Dedifferentiated amniotic fluid mesenchymal stem cell (primary cell): ENCODE measurements around the gene ESR2.
A peak's percentile ranks its signal among the peaks of the same experiment; 100 is the strongest.
"Not testable (repeated sequence)": the region's sequence is repeated elsewhere in the genome, so short reads cannot be mapped to it uniquely, and the experiment has no call there.

Experiments used
- DNase-seq: peaks from one replicate; pipeline ENCODE4 v3.0.0-alpha.2; 2016; ENCODE audit errors: extremely low spot score

ESR2 gene

DNA sequence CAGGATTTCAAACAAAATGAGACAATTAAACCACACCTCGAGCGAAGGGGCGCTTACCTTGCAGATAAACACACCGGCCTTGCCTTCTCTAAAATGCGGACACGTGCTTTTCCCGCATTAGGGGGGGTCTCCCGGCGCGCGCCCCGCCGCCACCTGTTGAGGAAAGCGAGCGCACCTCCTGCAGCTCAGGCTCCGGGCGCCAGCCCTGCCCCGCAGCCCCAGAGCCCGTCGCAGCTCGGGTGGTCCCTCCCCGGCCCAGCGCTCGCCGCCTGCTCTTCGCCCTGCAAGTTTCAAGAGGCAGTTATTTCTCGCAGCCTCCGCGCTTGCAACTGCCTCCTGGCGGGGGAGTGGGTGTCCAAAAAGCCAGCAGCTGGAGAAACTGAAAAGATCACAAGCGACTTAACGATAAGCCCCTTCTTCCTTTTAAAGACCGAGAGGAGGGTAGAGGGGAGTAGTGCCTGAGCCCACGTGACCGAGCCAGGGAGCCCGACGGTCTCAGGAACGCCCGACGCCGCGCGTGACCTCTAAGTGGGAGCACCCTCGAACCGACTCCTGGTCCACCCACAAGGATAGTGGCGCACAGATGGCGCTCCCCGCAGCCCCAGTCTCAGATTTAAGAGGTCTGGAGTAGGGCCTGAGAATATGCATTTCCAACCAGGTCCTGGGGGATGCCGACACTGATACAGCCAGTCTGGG, at the start of gene ESR2:
TSS of gene ESR2 (minus strand) at position 396 of the 696 bp plus-strand sequence. CDS start 11,386 bp downstream, outside the sequence.
- DNase-seq: no peak

DNA sequence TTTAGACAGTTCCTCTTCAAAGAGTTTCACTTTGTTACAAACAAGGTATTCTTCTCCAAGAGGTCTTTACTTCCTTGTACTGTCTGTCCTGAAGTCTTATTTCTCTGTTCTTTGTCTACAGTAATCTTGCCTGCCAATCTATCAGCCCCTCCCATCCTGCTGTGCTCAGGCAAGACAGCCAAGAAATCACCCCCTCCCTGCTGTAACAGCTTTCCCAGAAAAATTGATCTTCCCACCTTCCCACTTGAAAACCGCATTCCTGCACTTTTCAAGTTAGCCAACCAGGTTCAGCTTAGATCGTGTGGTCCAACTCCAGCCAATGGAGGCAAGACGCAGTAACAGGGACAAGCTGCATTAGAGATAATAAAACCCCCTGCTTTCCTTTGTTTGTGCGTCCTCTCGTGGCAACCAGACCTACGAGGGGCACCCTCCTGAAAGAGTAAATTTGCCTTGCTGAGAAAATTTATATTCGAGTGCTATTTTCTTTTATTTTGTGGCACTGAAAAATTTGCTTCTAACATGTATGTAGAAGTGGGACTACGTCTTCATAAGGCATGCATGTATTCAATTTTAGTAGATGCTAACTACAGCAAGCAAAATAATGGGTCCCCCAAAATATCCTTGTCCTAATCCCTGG, 46.5 kb upstream of the ESR2 start:
- DNase-seq: no peak

DNA sequence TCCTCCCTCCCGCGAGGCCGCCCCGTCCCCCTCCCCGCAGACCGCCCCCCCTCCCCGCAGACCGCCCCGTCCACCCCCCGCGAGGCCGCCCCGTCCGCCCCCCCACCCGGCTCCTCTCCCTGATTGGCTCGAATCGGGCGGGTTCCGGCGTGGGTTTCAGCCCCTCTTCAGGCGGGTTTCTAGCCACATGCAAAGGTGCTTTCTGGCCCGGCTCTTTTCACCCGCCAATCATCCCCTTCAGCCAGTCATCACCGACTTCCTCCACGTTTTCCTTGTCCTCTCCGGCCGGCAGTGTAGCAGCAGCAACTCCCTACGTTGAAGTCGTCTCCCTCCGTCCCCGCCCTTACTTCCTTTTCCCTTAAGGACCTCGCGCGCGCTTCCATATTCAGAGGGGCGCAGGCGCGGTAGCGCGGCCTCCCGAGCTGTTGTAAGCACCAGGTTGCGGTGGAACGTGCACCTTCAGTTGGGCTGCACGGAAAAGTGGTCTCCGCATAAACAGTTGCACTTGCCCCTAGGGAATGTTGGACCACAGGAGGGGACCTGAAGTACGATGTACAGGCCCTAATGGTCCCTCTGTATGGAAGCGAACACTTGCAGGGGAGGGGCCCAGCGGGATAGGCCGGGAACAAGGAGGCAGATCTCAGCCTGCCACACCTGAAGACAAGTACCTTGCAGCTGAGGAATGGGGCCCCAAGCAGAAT, 44.6 kb upstream of the ESR2 start:
- peak; percentile 96 for DNase-seq

DNA sequence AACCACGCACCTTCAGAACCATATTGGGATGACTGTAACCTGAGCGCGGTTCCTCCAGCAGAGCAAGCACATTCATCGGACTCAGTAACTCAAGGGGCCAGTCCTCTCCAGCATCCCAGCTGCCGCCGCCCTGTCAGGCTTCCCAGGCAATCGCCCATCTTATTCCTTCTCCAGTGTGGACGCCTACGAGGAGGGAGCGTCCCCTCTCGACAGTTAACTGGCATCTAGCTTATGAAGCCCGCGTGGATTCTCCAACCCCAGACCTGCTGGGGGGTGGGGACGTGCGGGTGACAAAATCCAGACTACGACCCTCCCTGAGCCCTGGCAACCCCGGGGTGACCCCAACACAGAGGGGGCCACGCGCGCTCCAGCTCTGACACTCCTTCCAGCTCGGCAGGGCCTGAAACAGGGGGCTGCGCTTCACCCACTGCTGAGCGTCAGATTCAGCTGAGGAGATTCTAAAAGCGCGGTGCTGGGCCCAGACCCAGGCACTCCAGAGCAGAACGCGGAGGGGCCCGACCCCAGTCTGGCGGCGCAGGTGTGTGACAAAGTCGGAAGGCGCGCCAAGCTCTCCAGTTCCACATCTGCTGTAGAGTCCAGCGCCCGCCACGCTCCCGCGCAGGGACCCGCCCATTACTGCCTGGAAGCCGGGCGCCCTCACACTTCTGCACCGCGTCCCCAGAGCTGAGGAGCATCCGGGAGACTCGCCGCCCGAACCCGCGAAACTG, 43.9 kb upstream of the ESR2 start:
- DNase-seq: peak; percentile 40

DNA sequence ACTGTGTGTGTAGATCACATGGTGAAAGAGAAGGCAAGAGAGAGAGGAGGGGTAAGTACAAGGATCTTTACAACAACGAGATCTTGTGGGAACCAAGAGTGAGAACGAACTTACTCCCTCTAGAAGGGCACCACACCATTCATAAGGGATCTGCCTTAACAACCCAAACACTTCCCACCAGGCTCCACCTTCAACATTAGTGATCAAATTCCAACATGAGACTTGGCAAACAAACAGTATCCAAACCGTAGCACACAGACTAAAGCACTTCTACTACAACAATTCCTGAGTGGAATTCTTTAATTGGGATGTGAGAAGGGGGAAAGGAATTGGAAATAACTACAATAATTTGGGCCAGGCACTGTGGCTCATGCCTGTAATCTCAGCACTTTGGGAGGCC, 35.0 kb upstream of the ESR2 start:
- DNase-seq: no peak

DNA sequence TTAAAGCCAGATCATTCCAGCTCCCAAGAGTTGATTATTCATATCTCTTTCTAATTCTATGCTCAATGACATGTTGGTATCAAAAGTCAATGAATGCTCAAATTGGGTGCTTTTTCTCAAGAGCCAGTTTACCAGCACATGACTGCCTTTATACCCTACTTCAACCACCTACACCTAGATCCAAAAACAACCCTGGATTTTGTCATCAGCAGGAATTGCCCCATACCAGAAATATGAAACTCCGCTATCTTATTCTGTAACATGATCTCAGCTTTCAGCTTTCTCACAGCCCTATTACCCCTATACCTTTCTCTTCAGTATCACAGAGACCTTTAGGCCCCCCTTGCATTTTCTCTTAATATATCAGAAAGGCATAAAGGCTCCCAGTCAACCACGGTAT, 32.3 kb upstream of the ESR2 start:
- no peak for DNase-seq

DNA sequence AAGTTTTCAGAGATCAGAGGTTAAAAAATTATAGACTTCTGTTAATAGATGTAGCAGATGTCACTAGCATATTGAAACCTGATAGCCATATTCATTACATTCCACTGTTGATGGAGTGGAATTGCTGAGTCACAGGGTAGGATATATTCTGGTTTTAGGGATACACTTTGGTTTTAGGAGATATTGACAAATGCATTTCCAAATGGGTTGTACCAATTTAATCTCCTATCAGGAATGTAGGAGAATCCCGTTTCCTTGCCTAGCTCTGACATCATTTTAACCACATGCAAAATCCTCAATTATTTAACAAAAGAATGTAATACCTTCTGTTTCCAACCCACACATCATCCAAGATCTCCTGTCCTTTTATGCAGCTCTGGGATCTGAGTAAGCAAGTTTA, 30.7 kb upstream of the ESR2 start:
- peak; percentile 59 for DNase-seq

DNA sequence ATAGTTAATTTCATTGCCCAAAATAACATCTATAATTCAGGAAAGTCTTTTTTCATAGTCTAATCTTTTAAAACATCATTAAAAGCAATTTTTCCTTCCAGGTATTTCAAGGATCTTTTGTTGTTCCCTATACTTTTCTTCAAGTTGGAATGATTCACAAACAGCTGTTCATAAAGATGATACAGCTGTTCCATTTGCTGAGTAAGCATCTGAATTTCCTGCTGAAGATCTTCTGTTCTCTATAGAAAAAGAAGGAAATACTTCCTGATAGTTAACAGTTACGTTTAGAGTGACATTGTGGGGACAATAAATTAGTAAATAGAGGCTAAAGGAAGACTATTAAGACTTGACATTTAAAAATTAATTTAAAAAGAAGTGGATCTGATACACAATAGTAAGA, 30.3 kb upstream of the ESR2 start:
- peak; percentile 17 for DNase-seq

DNA sequence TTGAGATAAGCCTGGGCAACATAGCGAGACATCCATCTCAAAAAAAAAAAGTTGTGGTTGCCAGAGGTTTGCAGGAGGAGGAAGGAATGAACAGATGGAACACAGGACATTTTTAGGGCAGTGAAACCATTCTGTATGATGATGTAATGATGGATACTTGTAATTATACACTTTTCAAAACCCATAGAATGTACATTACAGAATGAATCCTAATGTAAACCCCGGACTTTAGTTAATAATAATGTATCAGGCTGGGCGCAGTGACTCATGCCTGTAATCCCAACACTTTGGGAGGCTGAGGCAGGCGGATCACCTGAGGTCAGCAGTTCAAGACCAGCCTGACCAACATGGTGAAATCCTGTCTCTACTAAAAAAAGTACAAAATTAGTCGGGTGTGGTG, 26.2 kb upstream of the ESR2 start:
- not testable (repeated sequence) for DNase-seq

DNA sequence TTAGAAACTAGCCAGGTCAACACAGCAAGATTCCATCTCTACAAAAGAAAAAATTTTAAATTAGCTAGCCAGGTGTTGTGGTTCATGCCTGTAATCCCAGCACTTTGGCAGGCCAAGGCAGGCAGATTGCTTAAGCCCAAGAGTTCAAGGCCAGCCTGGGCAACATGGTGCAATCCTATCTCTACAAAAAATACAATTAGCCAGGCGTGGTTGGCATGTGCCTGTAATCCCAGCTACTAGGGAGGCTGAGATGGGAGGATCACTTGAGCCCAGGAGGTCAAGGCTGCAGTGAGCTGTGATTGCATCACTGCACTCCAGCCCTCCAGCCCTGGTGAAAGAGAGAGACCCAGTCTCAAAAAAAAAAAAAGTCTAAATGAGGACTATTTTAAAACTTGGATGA, 24.5 kb upstream of the ESR2 start:
- not testable (repeated sequence) for DNase-seq

DNA sequence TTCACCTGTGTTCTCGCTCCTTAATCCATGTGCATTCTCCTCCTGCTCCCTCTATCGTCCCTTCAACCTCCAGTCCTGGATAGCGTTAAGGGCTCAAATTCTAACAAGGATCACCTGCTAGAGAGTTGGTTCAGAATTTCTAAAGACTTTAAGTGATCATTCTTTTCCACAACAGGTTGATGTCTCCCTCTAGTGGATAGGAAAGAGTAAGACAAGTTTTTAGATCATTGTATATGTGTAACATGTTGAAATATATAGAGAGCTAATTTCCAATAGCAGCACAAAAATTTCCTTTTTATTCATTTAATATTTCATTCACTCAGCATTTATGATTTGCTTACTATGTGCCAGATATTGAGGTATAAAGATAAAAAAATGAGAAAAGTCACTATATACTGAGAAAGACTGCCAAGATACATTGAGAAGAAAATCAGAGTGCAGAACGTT, 9.3 kb upstream of the ESR2 start:
- DNase-seq: peak; percentile 65

DNA sequence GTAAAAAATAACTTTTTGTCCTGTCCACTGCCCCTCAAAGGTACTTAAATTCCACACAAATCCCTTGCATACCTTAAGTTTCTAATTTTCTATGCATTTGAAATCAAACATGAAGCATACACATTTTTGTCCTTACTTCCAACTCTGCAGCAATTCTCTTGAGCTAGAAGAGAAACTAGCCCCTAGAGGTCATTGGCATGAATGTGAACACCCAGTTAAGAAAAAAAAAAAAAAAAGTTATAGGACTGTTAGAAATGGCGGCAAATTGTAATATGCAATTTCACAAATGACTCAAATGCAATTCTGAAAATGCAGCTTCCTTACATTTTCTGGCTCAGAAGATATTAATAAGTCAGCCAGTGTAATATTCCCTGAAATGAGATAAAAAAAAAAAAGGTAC, 4.6 kb upstream of the ESR2 start:
- DNase-seq: no peak

DNA sequence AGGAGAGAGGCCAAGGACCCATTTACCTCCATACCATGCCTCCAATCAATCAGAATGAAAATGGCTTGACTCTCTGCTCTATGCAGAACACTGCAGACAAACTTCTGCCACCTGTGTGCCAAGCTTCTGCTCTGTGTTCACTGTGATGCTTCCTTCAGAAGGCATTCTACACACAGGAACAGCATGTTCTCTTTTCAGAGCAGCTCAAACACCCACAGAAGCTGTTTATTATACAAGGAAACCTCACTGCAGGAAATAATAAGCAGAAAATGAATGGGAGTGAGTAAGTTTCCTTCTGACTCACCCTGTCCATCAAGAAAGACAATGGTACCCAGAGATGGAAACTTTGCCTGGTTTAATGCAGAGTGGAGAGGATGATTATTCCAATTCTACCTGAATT, 2.4 kb upstream of the ESR2 start:
- DNase-seq: no peak

DNA sequence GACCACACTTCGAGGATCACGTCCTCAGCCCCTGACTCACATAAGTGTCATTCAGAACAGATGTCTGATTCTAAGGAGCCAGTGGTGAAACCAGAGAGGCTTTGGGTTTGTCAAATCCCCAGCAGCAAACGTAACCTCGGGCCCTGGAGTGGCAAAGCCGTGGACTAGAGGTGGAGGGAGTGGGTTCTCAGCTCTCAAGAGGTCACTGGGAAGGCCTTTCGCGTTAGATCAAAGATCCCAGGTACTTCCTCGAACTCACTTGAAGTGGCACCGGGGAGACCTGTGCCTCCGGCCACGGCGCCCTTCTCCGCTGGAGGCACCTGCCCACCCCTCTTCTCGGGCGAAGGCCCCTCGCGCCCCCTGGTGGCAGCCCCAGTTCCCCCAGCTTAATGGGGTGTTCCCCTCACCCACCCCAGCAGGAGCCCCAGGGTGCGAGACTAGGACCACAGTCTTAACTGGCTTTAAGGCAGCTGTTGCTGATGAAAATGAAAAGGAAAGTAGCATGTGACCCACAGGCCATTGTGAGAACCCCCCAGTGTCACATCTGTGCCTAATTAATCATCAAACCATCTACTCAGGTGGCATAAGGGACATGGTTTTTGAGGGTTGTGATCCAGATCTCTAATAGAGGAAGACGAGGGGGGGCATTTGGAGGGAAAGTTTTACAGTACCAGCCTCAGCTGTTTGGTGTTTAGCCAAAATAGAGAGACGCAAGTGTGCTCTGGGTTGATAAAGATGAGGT, 672 bp upstream of the ESR2 start:
- DNase-seq: no peak

DNA sequence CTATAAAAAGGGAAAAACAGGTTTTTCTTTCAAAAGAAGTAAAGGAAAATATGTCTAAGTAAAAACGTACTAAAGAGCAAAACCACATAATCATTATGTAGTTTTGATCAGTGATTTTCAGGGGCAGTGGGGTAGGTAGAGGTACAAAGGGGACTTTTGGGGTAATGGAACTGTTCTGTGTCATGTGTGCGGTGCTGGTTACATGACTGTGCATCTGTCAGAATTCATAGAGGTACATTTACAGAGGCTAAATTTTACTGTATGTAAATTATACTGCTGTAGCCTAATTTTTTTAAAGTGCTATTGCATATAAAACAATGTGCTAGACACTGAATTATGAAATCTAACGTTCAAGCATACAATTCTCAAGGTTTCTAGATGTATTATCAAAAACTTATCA, 2.0 kb downstream of the ESR2 start:
- no peak for DNase-seq

DNA sequence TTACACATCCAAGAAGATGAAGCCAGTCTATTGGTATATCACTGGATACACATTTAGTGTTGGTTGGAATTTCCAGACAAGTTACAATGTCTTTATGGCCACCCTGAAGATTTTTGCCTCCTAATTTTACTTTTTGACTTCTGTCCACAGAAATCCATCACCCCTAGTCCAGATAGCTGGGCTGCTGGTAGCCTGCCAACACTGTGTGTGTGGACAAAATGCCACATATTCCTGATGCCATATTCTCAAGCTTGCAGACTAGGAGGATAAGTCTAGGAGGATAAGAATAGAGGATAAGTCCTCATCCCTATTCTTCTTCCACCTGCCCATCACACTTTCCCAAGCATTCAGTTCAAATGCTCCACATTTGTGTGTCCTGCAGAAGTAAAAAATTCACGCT, 4.6 kb downstream of the ESR2 start:
- DNase-seq: no peak

DNA sequence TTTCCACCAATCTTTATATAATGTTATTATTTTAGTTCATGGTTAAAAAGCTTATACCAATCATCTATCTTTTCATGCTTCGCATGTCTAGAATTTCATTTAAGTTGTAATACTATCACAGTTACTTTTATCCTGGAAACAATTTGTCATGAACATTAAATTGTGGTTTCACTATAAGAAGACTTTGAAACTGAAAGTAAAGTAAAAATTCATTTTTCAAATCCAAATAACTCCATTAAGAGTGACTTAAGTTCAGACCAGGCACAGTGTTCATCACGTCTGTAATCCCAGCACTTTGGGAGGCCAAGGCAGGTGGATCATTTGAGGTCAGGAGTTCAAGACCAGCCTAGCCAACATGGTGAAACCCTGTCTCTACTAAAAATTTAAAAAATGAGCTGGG, 12.4 kb downstream of the ESR2 start:
- no peak for DNase-seq

DNA sequence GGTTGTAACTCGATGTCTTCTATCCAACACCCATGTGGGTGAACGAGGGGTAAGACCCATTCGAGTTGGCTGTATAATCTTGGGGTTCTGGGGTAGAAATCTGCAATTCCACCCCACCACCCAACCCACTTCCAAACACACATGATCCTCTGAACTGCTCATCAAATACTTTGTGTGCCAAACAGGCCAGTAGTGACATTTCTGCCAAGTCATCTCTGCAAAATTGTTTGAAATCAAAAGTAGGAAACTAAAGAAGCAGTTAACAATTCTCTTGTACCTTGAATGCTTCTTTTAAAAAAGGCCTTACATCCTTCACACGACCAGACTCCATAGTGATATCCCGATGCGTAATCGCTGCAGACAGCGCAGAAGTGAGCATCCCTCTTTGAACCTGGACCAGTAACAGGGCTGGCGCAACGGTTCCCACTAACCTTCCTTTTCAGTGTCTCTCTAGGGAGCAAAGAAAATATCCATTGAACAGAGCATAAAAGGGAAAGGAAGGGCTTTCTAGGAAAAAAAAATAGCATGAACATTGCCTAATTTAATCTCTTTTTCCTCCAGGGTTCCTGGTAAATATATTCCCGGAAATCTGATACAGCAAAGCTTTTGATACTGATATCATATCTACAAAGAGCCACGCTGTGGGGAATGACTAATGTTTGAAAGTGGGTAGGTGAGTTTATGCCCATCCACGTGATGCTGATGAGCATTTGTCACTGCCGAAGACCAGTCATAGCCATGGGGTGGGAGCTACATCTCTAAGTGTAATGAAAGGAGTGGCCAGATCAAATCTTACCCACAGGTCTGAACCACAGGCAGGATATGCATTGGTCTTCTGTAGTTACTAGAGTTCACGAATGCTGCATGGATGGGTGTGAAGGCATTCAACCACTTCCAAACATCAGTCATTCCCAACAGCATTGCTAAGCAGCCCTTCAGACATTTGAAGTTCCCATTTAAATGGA, 14.2 kb downstream of the ESR2 start:
- no peak for DNase-seq

DNA sequence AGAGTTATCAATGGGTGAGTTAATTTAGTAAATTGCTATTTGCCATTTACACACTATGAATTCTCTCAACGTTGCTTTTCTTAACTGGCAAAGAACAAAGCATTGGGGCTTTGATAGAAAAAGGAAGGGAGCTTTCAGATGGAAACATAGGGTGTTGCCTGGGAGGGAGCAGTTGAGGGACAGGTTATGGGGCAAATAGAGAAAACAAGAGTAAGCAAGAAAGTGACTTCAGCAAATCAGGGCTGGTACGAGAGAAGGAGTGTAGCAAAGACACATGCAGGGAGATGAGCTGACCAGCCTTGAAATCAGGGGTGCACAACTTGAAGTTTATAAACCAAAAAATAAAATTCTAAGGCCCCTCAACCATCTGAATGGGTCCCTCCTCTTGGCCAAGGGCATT, 15.7 kb downstream of the ESR2 start:
- DNase-seq: no peak

DNA sequence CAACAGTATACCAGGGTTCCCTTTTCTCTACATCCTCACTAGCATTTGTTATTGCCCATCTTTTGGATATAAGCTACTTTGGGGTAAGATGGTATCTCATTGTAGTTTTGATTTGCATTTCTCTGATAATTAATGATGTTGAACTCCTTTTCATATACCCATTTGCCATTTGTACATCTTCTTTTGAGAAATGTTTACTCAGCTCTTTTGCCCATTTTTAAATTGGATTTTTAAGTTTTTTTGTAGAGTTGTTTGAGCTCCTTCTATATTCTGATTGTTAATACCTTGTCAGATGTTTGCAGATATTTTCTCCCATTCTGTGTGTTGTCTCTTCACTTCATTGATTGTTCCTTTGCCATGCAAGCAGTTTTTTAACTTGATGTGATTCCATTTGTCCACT, 22.2 kb downstream of the ESR2 start:
- DNase-seq: no peak

DNA sequence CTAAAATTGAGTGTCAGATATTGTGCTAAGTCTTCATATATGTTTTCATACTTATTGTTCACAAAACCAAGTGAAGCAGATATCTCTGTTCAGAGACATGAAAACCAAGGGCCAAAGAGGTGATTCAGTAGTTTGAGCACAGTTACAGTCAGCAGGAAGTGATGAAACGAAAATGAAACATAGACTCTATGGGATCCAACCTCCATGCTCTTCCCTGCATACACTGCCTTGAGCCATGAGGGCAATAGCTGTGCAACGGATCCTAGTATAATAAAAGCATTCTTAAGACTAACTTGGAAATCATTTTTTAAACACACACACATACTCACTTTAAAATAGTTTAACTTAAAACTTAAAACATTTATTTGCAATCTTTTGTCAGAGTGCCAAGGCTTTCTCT, 27.9 kb downstream of the ESR2 start:
- peak; percentile 57 for DNase-seq
